Mesodermal cell (in vitro differentiated cells): ENCODE measurements around the gene PPP3CA.

Experiments
- H3K27ac ChIP-seq: 2 replicates; pipeline ENCODE4 v1.7.0; 2013; ENCODE audit warnings: mild to moderate bottlenecking, low read depth, low read length, moderate library complexity; ENCODE audit not compliant: severe bottlenecking
- H3K36me3 ChIP-seq: 2 replicates; pipeline ENCODE4 v1.7.1; 2013; ENCODE audit warnings: mild to moderate bottlenecking, low read length, moderate library complexity; ENCODE audit not compliant: control insufficient read depth, insufficient read depth
- H3K4me1 ChIP-seq: one replicate; pipeline ENCODE4 v1.7.1; 2013; ENCODE audit warnings: mild to moderate bottlenecking, low read length; ENCODE audit not compliant: insufficient read depth, control insufficient read depth, poor library complexity, severe bottlenecking
- H3K4me3 ChIP-seq: 2 replicates; pipeline ENCODE4 v1.7.0; 2013; ENCODE audit warnings: low read length, control low read depth, mild to moderate bottlenecking; ENCODE audit not compliant: insufficient read depth, poor library complexity, severe bottlenecking; ENCODE audit errors: extremely low read depth
- H3K9me3 ChIP-seq: 2 replicates; pipeline ENCODE4 v1.7.1; 2013; ENCODE audit warnings: mild to moderate bottlenecking, low read length, moderate library complexity; ENCODE audit not compliant: control insufficient read depth
- WGBS, 2 experiments: methylation state at CpG; one replicate each; pipeline ENCODE4 v1.1.5; 2013; ENCODE audit warnings: missing lambda C conversion rate in 2 of 2; ENCODE audit not compliant: insufficient coverage in 2 of 2; 5-methylcytosine and 5-hydroxymethylcytosine counted together

PPP3CA gene

GRCh38 chr4:101329592-101329991 is 17.7 kb downstream of the PPP3CA start:
- H3K4me3 ChIP-seq, result no peak overlapping the region
- H3K27ac ChIP-seq, result no peak overlapping the region
- H3K36me3 ChIP-seq, result no peaks in the 10 kb centered on the region
- H3K9me3 ChIP-seq, result no peaks in the 10 kb centered on the region
- H3K4me1 ChIP-seq, result no peaks in the 10 kb centered on the region
- no CpG with 5 or more reads among the region's 1 CpG for WGBS, 2 experiments

GRCh38 chr4:101328063-101328602 is 19.2 kb downstream of the PPP3CA start:
- 67 to 80% methylated on average over 3 of the region's 4 CpGs for WGBS, 2 experiments
- no peak overlapping the region for H3K27ac ChIP-seq

GRCh38 chr4:101326576-101326975 is 20.8 kb downstream of the PPP3CA start:
- H3K36me3 ChIP-seq, result no peaks in the 10 kb centered on the region
- H3K4me3 ChIP-seq, result no peak overlapping the region
- WGBS, 2 experiments, result 57 to 67% methylated on average over 1 of the region's 1 CpG
- no peaks in the 10 kb centered on the region for H3K4me1 ChIP-seq
- no peaks in the 10 kb centered on the region for H3K9me3 ChIP-seq
- H3K27ac ChIP-seq, result no peak overlapping the region

More at GRCh38 chr4:101328063-101328602, 19.2 kb downstream of the PPP3CA start:
- Histone ChIP-seq H3K36me3 (no peaks in the 10 kb centered on the region), H3K9me3 (no peaks in the 10 kb centered on the region), H3K4me1 (no peaks in the 10 kb centered on the region), H3K4me3 (no peak overlapping the region)

GRCh38 chr4:101322743-101323142 is 24.6 kb downstream of the PPP3CA start:
- no CpG with 5 or more reads among the region's 1 CpG for WGBS, 2 experiments

GRCh38 chr4:101321481-101322042 is 25.8 kb downstream of the PPP3CA start:
- H3K4me3 ChIP-seq, result no peak overlapping the region
- no peaks in the 10 kb centered on the region for H3K4me1 ChIP-seq
- H3K36me3 ChIP-seq, result no peaks in the 10 kb centered on the region
- H3K27ac ChIP-seq, result no peak overlapping the region
- whole genome bisulfite sequencing, 2 experiments, result 74 to 76% methylated on average over 2 to 3 of the region's 4 CpGs
- no peaks in the 10 kb centered on the region for H3K9me3 ChIP-seq

More at GRCh38 chr4:101322743-101323142, 24.6 kb downstream of the PPP3CA start:
- H3K4me1 ChIP-seq, result no peaks in the 10 kb centered on the region
- no peak overlapping the region for H3K27ac ChIP-seq
- no peaks in the 10 kb centered on the region for H3K9me3 ChIP-seq
- H3K36me3 ChIP-seq, result no peaks in the 10 kb centered on the region
- no peak overlapping the region for H3K4me3 ChIP-seq

GRCh38 chr4:101315786-101316185 is 31.5 kb downstream of the PPP3CA start:
- no peak overlapping the region for H3K27ac ChIP-seq
- WGBS, 2 experiments, result 92% methylated on average over 2 of the region's 3 CpGs
- no peaks in the 10 kb centered on the region for H3K4me1 ChIP-seq
- H3K4me3 ChIP-seq, result no peak overlapping the region
- no peaks in the 10 kb centered on the region for H3K9me3 ChIP-seq
- H3K36me3 ChIP-seq, result no peaks in the 10 kb centered on the region

- Histone ChIP-seq H3K36me3 (no peaks in the 10 kb centered on the region), H3K4me1 (no peaks in the 10 kb centered on the region), H3K4me3 (no peak overlapping the region), H3K27ac (no peak overlapping the region), H3K9me3 (no peaks in the 10 kb centered on the region)
- WGBS, 2 experiments, result 100% methylated on average over 1 to 2 of the region's 2 CpGs
Observed at GRCh38 chr4:101315041-101315440, 32.3 kb downstream of the PPP3CA start.

- Histone ChIP-seq H3K9me3 (no peaks in the 10 kb centered on the region), H3K4me3 (no peak overlapping the region), H3K27ac (no peak overlapping the region), H3K4me1 (peaks cover 17% of the 10 kb centered on the region), H3K36me3 (no peaks in the 10 kb centered on the region)
- WGBS, 2 experiments, result no CpG with 5 or more reads among the region's 4 CpGs
Observed at GRCh38 chr4:101309925-101310324, 37.4 kb downstream of the PPP3CA start.

- WGBS, 2 experiments, result no CpG with 5 or more reads among the region's 2 CpGs
- H3K27ac ChIP-seq, result no peak overlapping the region
- H3K4me1 ChIP-seq, result peaks cover 21% of the 10 kb centered on the region
Observed at GRCh38 chr4:101307899-101308298, 39.4 kb downstream of the PPP3CA start.

GRCh38 chr4:101306764-101307615 is 40.3 kb downstream of the PPP3CA start:
- H3K9me3 ChIP-seq, result no peaks in the 10 kb centered on the region
- H3K4me1 ChIP-seq, result peaks cover 25% of the 10 kb centered on the region
- no peak overlapping the region for H3K4me3 ChIP-seq
- no peaks in the 10 kb centered on the region for H3K36me3 ChIP-seq
- 70 to 100% methylated on average over 1 to 2 of the region's 4 CpGs for WGBS, 2 experiments
- H3K27ac ChIP-seq, result peak overlapping the region; percentile 8

More at GRCh38 chr4:101307899-101308298, 39.4 kb downstream of the PPP3CA start:
- Histone ChIP-seq H3K9me3 (no peaks in the 10 kb centered on the region), H3K4me3 (no peak overlapping the region), H3K36me3 (no peaks in the 10 kb centered on the region)

GRCh38 chr4:101306225-101306624 is 41.1 kb downstream of the PPP3CA start:
- Histone ChIP-seq H3K27ac (no peak overlapping the region), H3K36me3 (no peaks in the 10 kb centered on the region), H3K4me1 (peaks cover 25% of the 10 kb centered on the region), H3K9me3 (no peaks in the 10 kb centered on the region), H3K4me3 (no peak overlapping the region)
- WGBS, 2 experiments, result 80% methylated on average over 1 of the region's 3 CpGs; no CpG with 5 or more reads in 1 of the 2 experiments
